ENCODE data around the gene ELP1. TPM values are rescaled to one million over a fixed set of nuclear protein-coding genes. Genes with fewer than 3 reads are reported as not detected.

Gene ELP1, protein sequence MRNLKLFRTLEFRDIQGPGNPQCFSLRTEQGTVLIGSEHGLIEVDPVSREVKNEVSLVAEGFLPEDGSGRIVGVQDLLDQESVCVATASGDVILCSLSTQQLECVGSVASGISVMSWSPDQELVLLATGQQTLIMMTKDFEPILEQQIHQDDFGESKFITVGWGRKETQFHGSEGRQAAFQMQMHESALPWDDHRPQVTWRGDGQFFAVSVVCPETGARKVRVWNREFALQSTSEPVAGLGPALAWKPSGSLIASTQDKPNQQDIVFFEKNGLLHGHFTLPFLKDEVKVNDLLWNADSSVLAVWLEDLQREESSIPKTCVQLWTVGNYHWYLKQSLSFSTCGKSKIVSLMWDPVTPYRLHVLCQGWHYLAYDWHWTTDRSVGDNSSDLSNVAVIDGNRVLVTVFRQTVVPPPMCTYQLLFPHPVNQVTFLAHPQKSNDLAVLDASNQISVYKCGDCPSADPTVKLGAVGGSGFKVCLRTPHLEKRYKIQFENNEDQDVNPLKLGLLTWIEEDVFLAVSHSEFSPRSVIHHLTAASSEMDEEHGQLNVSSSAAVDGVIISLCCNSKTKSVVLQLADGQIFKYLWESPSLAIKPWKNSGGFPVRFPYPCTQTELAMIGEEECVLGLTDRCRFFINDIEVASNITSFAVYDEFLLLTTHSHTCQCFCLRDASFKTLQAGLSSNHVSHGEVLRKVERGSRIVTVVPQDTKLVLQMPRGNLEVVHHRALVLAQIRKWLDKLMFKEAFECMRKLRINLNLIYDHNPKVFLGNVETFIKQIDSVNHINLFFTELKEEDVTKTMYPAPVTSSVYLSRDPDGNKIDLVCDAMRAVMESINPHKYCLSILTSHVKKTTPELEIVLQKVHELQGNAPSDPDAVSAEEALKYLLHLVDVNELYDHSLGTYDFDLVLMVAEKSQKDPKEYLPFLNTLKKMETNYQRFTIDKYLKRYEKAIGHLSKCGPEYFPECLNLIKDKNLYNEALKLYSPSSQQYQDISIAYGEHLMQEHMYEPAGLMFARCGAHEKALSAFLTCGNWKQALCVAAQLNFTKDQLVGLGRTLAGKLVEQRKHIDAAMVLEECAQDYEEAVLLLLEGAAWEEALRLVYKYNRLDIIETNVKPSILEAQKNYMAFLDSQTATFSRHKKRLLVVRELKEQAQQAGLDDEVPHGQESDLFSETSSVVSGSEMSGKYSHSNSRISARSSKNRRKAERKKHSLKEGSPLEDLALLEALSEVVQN (N-terminal part only)
- total RNA-seq = 10 to 100 TPM; 31.3 to 37.8 (median 34.4) TPM

GRCh38 chr9:108933718-108934322 is at the start of gene ELP1:
ELP1 (minus strand) TSS chr9:108934124; CDS start chr9:108931146, 2,978 bp downstream.
- intact Hi-C loops (cut with DNase I) = no loop called here
- peak; percentile 92 to 93 for DNase-seq

GRCh38 chr9:108980893-108981292 is 47.0 kb upstream of the ELP1 start:
- H3K36me3 ChIP-seq = peaks cover 17 to 37% of the 10 kb centered on the region in 2 donors
- H3K4me1 ChIP-seq = no peaks in the 10 kb centered on the region
- TF ChIP-seq POLR2A (IDR thresholded peaks at IDR 0.05) = no peak
- no peak for TF ChIP-seq CTCF (IDR thresholded peaks at IDR 0.05)
- no peak overlapping the region for H3K4me3 ChIP-seq (replicated peaks in 1 of 3)
- no peak overlapping the region for H3K27ac ChIP-seq
- no peaks in the 10 kb centered on the region for H3K9me3 ChIP-seq
- H3K27me3 ChIP-seq = no peaks in the 10 kb centered on the region
- intact Hi-C loops (cut with DNase I) = no loop called here
- no peak for DNase-seq
- 95 to 98% methylated on average over 2 of the region's 2 CpGs for WGBS, 2 donors

More at GRCh38 chr9:108933718-108934322, at the start of gene ELP1:
- H3K4me1 ChIP-seq = peaks cover 15 to 45% of the 10 kb centered on the region in 2 donors
- H3K4me3 ChIP-seq (replicated peaks in 1 of 3) = peak within 1 kb of the TSS; percentile 76 to 99 (median 95)
- peak in 2 of 6 experiments; percentile 13 to 34 for TF ChIP-seq CTCF (IDR thresholded peaks at IDR 0.05)
- peak in 1 of 2 donors; percentile 74 for TF ChIP-seq POLR2A (IDR thresholded peaks at IDR 0.05)
- peak within 1 kb of the TSS; percentile 86 to 96 (median 89) for H3K27ac ChIP-seq
- H3K9me3 ChIP-seq = no peaks in the 10 kb centered on the region
- H3K27me3 ChIP-seq = no peaks in the 10 kb centered on the region
- no peaks in the 10 kb centered on the region for H3K36me3 ChIP-seq
- WGBS, 2 donors = 0 to 1% methylated on average over 1 to 45 of the region's 48 CpGs

GRCh38 chr9:108978205-108978604 is 44.3 kb upstream of the ELP1 start:
- no peak for DNase-seq
- Histone ChIP-seq H3K9me3 (no peaks in the 10 kb centered on the region), H3K36me3 (peaks cover 14 to 35% of the 10 kb centered on the region in 2 donors), H3K4me1 (peaks cover 0 to 4% of the 10 kb centered on the region in 2 donors), H3K27me3 (no peaks in the 10 kb centered on the region), H3K27ac (no peak overlapping the region), H3K4me3 (replicated peaks in 1 of 3) (no peak overlapping the region)
- intact Hi-C loops (cut with DNase I) = no loop called here
- TF ChIP-seq CTCF (IDR thresholded peaks at IDR 0.05) = no peak
- no peak for TF ChIP-seq POLR2A (IDR thresholded peaks at IDR 0.05)
- WGBS, 2 donors = 63 to 77% methylated on average over 1 of the region's 1 CpG

DNA sequence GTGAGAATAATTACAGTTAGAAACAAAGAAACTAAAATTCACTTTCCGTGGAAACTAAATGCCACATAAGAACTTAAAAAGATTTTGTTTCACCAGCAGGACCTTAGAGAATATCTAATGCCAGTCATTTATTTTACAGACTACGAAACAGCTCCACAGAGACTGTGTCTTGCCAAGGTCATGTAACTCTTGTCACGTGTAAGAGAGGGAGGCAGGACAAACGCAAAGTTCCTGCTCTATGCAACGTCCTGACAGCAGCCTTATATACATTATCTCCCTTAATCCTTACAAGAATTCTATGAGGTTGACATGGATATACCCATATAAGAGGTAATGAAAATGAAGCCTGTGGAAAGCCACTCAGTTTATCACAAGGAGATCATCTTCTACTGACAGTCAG is 40.0 kb upstream of the ELP1 start:
- WGBS, 2 donors = 65 to 70% methylated on average over 5 of the region's 5 CpGs
- no peak overlapping the region for H3K27ac ChIP-seq
- H3K4me3 ChIP-seq (replicated peaks in 1 of 3) = no peak overlapping the region

More for the DNA sequence above, 40.0 kb upstream of the ELP1 start:
- Histone ChIP-seq H3K9me3 (no peaks in the 10 kb centered on the region), H3K27me3 (no peaks in the 10 kb centered on the region), H3K4me1 (peaks cover 0 to 12% of the 10 kb centered on the region in 2 donors), H3K36me3 (peaks cover 0 to 11% of the 10 kb centered on the region in 2 donors)
- DNase-seq = no peak
- intact Hi-C loops (cut with DNase I) = no loop called here
- no peak for TF ChIP-seq CTCF (IDR thresholded peaks at IDR 0.05)
- TF ChIP-seq POLR2A (IDR thresholded peaks at IDR 0.05) = no peak
